SK-N-SH (cell line): Measurements from ENCODE around the gene RBBP4.

Experiments used
- EP300 ChIP-seq, 2 experiments: IDR thresholded peaks; 2 replicates each; pipeline versions ENCODE4 v1.4.0 to v1.6.1; 2012; ENCODE audit warnings: borderline replicate concordance in 1 of 2, low read depth in 1 of 2, low read length in 1 of 2
- JUND ChIP-seq: IDR thresholded peaks from 2 replicates; pipeline ENCODE4 v1.4.0; 2012
- MXI1 ChIP-seq: IDR thresholded peaks from 2 replicates; pipeline ENCODE4 v1.6.1; 2012; ENCODE audit warnings: mild to moderate bottlenecking, low read depth, low read length, improper control_type of control experiment
- RCOR1 ChIP-seq: fragments of 150-350 bp; IDR thresholded peaks from 2 replicates; pipeline ENCODE4 v1.6.1; 2017; ENCODE audit warnings: antibody characterized with exemption, low read length
- YY1 ChIP-seq: IDR thresholded peaks from 2 replicates; pipeline ENCODE4 v1.4.0; 2012; ENCODE audit warnings: low read depth, mild to moderate bottlenecking
- TF ChIP-seq, protein P1 (sequence below): fragments of 200-600 bp; sonication (generic); IDR thresholded peaks from 2 replicates; pipeline ENCODE4 v1.6.1; 2017; ENCODE audit warnings: antibody characterized with exemption, mild to moderate bottlenecking, moderate library complexity
- TF ChIP-seq, protein P2 (sequence below): fragments of 150-350 bp; IDR thresholded peaks from 2 replicates; pipeline ENCODE4 v1.6.1; 2017; ENCODE audit warnings: antibody characterized with exemption, low read length, low read depth, borderline replicate concordance

DNA sequence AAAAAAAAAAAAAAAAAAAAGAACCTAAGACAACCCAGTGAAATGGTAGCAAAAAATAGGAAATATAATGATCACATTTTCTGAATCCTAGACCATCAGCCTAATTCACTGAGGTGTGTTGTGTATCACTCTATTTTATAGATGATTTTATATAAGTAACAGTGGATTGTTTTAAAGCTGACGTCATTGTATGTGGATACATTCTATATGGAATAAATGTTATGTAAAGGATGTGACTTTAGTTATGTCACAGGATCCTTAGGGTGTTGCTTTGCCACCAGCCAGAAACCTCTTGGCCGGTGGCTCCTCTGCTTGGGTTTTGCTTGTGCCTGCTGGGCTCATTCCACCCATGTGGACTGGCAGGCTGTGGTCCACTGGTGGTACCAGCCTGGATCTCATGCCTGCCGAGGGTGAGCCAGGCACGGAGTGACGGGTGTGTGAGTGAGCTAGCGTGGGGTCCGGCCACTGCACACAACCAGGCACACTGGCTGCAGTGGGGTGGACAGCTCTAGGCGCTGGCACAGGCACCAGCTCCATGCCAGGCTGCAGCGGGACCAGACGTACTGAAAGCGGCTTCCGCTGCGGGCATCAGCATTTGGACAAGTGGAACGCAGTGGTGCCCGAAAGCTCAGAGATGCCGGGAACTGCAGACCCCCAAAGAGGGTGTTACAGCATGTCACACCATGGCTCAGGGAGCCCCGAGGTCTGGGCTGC is 45.1 kb upstream of the RBBP4 start:
- TF ChIP-seq, protein P1, sequence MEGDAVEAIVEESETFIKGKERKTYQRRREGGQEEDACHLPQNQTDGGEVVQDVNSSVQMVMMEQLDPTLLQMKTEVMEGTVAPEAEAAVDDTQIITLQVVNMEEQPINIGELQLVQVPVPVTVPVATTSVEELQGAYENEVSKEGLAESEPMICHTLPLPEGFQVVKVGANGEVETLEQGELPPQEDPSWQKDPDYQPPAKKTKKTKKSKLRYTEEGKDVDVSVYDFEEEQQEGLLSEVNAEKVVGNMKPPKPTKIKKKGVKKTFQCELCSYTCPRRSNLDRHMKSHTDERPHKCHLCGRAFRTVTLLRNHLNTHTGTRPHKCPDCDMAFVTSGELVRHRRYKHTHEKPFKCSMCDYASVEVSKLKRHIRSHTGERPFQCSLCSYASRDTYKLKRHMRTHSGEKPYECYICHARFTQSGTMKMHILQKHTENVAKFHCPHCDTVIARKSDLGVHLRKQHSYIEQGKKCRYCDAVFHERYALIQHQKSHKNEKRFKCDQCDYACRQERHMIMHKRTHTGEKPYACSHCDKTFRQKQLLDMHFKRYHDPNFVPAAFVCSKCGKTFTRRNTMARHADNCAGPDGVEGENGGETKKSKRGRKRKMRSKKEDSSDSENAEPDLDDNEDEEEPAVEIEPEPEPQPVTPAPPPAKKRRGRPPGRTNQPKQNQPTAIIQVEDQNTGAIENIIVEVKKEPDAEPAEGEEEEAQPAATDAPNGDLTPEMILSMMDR = no peak
- TF ChIP-seq RCOR1 (no peak), EP300 (IDR thresholded peaks at IDR 0.05; ENCODE audit: borderline replicate concordance in 1 of 2, low read depth in 1 of 2, low read length in 1 of 2) (no peak), YY1 (no peak), MXI1 (no peak), JUND (no peak)
- TF ChIP-seq, protein P2, sequence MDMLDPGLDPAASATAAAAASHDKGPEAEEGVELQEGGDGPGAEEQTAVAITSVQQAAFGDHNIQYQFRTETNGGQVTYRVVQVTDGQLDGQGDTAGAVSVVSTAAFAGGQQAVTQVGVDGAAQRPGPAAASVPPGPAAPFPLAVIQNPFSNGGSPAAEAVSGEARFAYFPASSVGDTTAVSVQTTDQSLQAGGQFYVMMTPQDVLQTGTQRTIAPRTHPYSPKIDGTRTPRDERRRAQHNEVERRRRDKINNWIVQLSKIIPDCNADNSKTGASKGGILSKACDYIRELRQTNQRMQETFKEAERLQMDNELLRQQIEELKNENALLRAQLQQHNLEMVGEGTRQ = no peak
